K562 (cell line): ENCODE data around the gene CDK5RAP3. TPM values are rescaled to one million over a fixed set of nuclear protein-coding genes. Genes with fewer than 3 reads are reported as not detected.
A peak's percentile ranks its signal among the peaks of the same experiment; 100 is the strongest.

Source experiments
- BCOR ChIP-seq: fragments of 450-650 bp; IDR thresholded peaks from 2 replicates; pipeline ENCODE4 v1.6.1; 2016
- CEBPZ ChIP-seq: fragments of 150-350 bp; IDR thresholded peaks from 2 replicates; pipeline ENCODE4 v1.6.1; 2014; ENCODE audit warnings: low read depth, mild to moderate bottlenecking, low read length, borderline replicate concordance
- DPF2 ChIP-seq: fragments of 450-650 bp; IDR thresholded peaks from 2 replicates; pipeline ENCODE4 v1.6.1; 2016
- JUND ChIP-seq, 2 experiments: IDR thresholded peaks; 2 replicates in 1 of 2; 3 replicates in 1 of 2; pipeline ENCODE4 v1.6.1; 2011; ENCODE audit warnings: borderline replicate concordance in 2 of 2, low read depth in 2 of 2, low read length in 2 of 2, improper control_type of control experiment in 1 of 2, missing biosample characterization in 1 of 2, missing genetic modification characterization in 1 of 2, missing genetic modification reagents in 1 of 2
- MTA1 ChIP-seq: fragments of 450-650 bp; IDR thresholded peaks from 2 replicates; pipeline ENCODE4 v1.6.1; 2017; ENCODE audit warnings: borderline replicate concordance
- polyA plus RNA-seq, 8 experiments: library from polyadenylated mRNA; depleted of rRNA in 4 of 8; stranded (reverse) in 5 of 8; unstranded in 3 of 8; fragments of >200 nt; fragmentation: Nextera tagmentation in 2 of 8; fragmentation: Illumina TruSeq in 1 of 8; extraction: Ambion mirVana in 2 of 8; extraction: Trizol in 1 of 8; gene quantifications; 2 replicates each; pipeline versions ENCODE4 v1.2.1 to v1.2.3, GENCODE V29; 2011 to 2014; ENCODE audit warnings: inconsistent platforms in 1 of 8, missing spikeins in 1 of 8
- total RNA-seq, 7 experiments: library from RNA; depleted of rRNA in 6 of 7; stranded (reverse); fragments of >200 nt in 6 of 7; fragmentation: Illumina TruSeq in 2 of 7; extraction: Trizol in 2 of 7; gene quantifications; 2 replicates each; pipeline versions ENCODE4 v1.2.1 to v1.2.3, GENCODE V29; 2011 to 2021; ENCODE audit warnings: low replicate concordance in 1 of 7
- TF ChIP-seq, protein P1 (sequence below): fragments of 450-650 bp; IDR thresholded peaks from 2 replicates; pipeline ENCODE4 v1.6.1; 2016; ENCODE audit warnings: mild to moderate bottlenecking, moderate library complexity
- TF ChIP-seq, protein P2 (sequence below): sonication (generic); formaldehyde crosslinking; IDR thresholded peaks from 2 replicates; pipeline ENCODE4 v1.8.0; 2022; ENCODE audit warnings: missing genetic modification reagents, mild to moderate bottlenecking, moderate library complexity, borderline replicate concordance
- TF ChIP-seq, protein P3 (sequence below): IDR thresholded peaks from 2 replicates; pipeline ENCODE4 v1.6.1; 2016; ENCODE audit warnings: missing genetic modification characterization, missing compliant biosample characterization

Gene CDK5RAP3
- total and polyA plus RNA-seq, 9 of the 15 experiments (the other 6 are each of a cell fraction or from before 2014, with no cell fraction given) = 44.2 to 202 (median 91.5) TPM

- TF ChIP-seq, protein P1, sequence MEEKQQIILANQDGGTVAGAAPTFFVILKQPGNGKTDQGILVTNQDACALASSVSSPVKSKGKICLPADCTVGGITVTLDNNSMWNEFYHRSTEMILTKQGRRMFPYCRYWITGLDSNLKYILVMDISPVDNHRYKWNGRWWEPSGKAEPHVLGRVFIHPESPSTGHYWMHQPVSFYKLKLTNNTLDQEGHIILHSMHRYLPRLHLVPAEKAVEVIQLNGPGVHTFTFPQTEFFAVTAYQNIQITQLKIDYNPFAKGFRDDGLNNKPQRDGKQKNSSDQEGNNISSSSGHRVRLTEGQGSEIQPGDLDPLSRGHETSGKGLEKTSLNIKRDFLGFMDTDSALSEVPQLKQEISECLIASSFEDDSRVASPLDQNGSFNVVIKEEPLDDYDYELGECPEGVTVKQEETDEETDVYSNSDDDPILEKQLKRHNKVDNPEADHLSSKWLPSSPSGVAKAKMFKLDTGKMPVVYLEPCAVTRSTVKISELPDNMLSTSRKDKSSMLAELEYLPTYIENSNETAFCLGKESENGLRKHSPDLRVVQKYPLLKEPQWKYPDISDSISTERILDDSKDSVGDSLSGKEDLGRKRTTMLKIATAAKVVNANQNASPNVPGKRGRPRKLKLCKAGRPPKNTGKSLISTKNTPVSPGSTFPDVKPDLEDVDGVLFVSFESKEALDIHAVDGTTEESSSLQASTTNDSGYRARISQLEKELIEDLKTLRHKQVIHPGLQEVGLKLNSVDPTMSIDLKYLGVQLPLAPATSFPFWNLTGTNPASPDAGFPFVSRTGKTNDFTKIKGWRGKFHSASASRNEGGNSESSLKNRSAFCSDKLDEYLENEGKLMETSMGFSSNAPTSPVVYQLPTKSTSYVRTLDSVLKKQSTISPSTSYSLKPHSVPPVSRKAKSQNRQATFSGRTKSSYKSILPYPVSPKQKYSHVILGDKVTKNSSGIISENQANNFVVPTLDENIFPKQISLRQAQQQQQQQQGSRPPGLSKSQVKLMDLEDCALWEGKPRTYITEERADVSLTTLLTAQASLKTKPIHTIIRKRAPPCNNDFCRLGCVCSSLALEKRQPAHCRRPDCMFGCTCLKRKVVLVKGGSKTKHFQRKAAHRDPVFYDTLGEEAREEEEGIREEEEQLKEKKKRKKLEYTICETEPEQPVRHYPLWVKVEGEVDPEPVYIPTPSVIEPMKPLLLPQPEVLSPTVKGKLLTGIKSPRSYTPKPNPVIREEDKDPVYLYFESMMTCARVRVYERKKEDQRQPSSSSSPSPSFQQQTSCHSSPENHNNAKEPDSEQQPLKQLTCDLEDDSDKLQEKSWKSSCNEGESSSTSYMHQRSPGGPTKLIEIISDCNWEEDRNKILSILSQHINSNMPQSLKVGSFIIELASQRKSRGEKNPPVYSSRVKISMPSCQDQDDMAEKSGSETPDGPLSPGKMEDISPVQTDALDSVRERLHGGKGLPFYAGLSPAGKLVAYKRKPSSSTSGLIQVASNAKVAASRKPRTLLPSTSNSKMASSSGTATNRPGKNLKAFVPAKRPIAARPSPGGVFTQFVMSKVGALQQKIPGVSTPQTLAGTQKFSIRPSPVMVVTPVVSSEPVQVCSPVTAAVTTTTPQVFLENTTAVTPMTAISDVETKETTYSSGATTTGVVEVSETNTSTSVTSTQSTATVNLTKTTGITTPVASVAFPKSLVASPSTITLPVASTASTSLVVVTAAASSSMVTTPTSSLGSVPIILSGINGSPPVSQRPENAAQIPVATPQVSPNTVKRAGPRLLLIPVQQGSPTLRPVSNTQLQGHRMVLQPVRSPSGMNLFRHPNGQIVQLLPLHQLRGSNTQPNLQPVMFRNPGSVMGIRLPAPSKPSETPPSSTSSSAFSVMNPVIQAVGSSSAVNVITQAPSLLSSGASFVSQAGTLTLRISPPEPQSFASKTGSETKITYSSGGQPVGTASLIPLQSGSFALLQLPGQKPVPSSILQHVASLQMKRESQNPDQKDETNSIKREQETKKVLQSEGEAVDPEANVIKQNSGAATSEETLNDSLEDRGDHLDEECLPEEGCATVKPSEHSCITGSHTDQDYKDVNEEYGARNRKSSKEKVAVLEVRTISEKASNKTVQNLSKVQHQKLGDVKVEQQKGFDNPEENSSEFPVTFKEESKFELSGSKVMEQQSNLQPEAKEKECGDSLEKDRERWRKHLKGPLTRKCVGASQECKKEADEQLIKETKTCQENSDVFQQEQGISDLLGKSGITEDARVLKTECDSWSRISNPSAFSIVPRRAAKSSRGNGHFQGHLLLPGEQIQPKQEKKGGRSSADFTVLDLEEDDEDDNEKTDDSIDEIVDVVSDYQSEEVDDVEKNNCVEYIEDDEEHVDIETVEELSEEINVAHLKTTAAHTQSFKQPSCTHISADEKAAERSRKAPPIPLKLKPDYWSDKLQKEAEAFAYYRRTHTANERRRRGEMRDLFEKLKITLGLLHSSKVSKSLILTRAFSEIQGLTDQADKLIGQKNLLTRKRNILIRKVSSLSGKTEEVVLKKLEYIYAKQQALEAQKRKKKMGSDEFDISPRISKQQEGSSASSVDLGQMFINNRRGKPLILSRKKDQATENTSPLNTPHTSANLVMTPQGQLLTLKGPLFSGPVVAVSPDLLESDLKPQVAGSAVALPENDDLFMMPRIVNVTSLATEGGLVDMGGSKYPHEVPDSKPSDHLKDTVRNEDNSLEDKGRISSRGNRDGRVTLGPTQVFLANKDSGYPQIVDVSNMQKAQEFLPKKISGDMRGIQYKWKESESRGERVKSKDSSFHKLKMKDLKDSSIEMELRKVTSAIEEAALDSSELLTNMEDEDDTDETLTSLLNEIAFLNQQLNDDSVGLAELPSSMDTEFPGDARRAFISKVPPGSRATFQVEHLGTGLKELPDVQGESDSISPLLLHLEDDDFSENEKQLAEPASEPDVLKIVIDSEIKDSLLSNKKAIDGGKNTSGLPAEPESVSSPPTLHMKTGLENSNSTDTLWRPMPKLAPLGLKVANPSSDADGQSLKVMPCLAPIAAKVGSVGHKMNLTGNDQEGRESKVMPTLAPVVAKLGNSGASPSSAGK = peak; percentile 10; the same call in 1 of the 2 replicates
- TF ChIP-seq, protein P2, sequence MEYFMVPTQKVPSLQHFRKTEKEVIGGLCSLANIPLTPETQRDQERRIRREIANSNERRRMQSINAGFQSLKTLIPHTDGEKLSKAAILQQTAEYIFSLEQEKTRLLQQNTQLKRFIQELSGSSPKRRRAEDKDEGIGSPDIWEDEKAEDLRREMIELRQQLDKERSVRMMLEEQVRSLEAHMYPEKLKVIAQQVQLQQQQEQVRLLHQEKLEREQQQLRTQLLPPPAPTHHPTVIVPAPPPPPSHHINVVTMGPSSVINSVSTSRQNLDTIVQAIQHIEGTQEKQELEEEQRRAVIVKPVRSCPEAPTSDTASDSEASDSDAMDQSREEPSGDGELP = peak; percentile 50; the same call in 1 of the 2 replicates
- peak; percentile 73; the same call in 1 of the 2 replicates for TF ChIP-seq MTA1
- peak; percentile 34; the same call in 1 of the 2 replicates for TF ChIP-seq JUND (IDR thresholded peaks at IDR 0.05; ENCODE audit: borderline replicate concordance, low read depth, low read length)
- TF ChIP-seq JUND (tag; IDR thresholded peaks at IDR 0.05; ENCODE audit: borderline replicate concordance, low read depth, low read length) = peak; percentile 48; the same call in 1 of the 3 replicates
- TF ChIP-seq BCOR = no peak
- no peak for TF ChIP-seq CEBPZ
- TF ChIP-seq DPF2 = peak; percentile 65; the same call in 1 of the 2 replicates
- TF ChIP-seq, protein P3, sequence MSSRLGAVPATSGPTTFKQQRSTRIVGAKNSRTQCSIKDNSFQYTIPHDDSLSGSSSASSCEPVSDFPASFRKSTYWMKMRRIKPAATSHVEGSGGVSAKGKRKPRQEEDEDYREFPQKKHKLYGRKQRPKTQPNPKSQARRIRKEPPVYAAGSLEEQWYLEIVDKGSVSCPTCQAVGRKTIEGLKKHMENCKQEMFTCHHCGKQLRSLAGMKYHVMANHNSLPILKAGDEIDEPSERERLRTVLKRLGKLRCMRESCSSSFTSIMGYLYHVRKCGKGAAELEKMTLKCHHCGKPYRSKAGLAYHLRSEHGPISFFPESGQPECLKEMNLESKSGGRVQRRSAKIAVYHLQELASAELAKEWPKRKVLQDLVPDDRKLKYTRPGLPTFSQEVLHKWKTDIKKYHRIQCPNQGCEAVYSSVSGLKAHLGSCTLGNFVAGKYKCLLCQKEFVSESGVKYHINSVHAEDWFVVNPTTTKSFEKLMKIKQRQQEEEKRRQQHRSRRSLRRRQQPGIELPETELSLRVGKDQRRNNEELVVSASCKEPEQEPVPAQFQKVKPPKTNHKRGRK = peak; percentile 49; the same call in 1 of the 2 replicates
Observed at GRCh38 chr17:48011405-48012150, 40.7 kb downstream of the CDK5RAP3 start (continued).
